HEK293 (cell line): ENCODE data around the gene ST6GALNAC1.

Source experiments
- CTCF ChIA-PET: fragments of 350-600 bp; formaldehyde crosslinking; extraction: SDS; loops from one replicate; lab custom pipeline; 2021; ENCODE audit warnings: antibody characterized with exemption; lab: Yijun Ruan, JAX
- POLR2A ChIA-PET: fragments of 300-600 bp; formaldehyde crosslinking; extraction: SDS; loops from one replicate; lab custom pipeline; 2020; ENCODE audit warnings: antibody characterized with exemption, inconsistent platforms; lab: Yijun Ruan, JAX
- H3K27ac ChIP-seq: fragments of 200-500 bp; sonication (Bioruptor generic); 2 replicates; pipeline ENCODE4 v1.5.1; 2014; ENCODE audit warnings: low read depth, low read length, control low read depth, inconsistent platforms; ENCODE audit errors: extremely low read depth
- H3K36me3 ChIP-seq, 2 experiments: fragments of 200-500 bp in 1 of 2; sonication (Bioruptor generic) in 1 of 2; 1 replicate in 1 of 2; 2 replicates in 1 of 2; pipeline ENCODE4 v1.5.1; 2014 to 2017; ENCODE audit warnings: inconsistent platforms in 2 of 2, low read length in 2 of 2; ENCODE audit not compliant: control insufficient read depth in 2 of 2, insufficient read depth in 1 of 2
- H3K4me1 ChIP-seq: fragments of 200-500 bp; sonication (Bioruptor generic); 2 replicates; pipeline ENCODE4 v1.5.1; 2014; ENCODE audit warnings: mild to moderate bottlenecking, low read length, inconsistent platforms; ENCODE audit not compliant: control insufficient read depth, insufficient read depth
- H3K4me3 ChIP-seq: 2 replicates; pipeline ENCODE4 v1.5.1; 2011; ENCODE audit warnings: low read depth, mild to moderate bottlenecking, control low read depth, low read length, moderate library complexity
- H3K9me3 ChIP-seq: fragments of 200-500 bp; sonication (Bioruptor generic); 2 replicates; pipeline ENCODE4 v1.5.1; 2014; ENCODE audit warnings: low read depth, low read length, inconsistent platforms; ENCODE audit not compliant: control insufficient read depth, insufficient read depth
- GLI4 ChIP-seq: fragments of 450-650 bp; formaldehyde crosslinking; IDR thresholded peaks from 2 replicates; pipeline ENCODE4 v1.5.1; 2016; ENCODE audit warnings: missing biosample characterization, missing genetic modification characterization
- IKZF3 ChIP-seq: fragments of 450-650 bp; IDR thresholded peaks from 2 replicates; pipeline ENCODE4 v1.5.0; 2018; ENCODE audit warnings: missing biosample characterization, mild to moderate bottlenecking, missing genetic modification characterization, moderate library complexity
- KLF10 ChIP-seq: fragments of 450-650 bp; IDR thresholded peaks from 2 replicates; pipeline ENCODE4 v1.5.1; 2018; ENCODE audit warnings: missing biosample characterization, mild to moderate bottlenecking, missing genetic modification characterization
- OVOL3 ChIP-seq: fragments of 450-650 bp; formaldehyde crosslinking; IDR thresholded peaks from 2 replicates; pipeline ENCODE4 v1.5.1; 2016; ENCODE audit warnings: missing biosample characterization, missing genetic modification characterization
- SP7 ChIP-seq: fragments of 450-650 bp; formaldehyde crosslinking; IDR thresholded peaks from 2 replicates; pipeline ENCODE4 v1.5.1; 2016; ENCODE audit warnings: missing biosample characterization, missing genetic modification characterization
- ZBTB21 ChIP-seq: fragments of 450-650 bp; formaldehyde crosslinking; IDR thresholded peaks from 2 replicates; pipeline ENCODE4 v1.5.1; 2017; ENCODE audit warnings: missing biosample characterization, missing genetic modification characterization
- ZBTB8A ChIP-seq: fragments of 450-650 bp; formaldehyde crosslinking; IDR thresholded peaks from 2 replicates; pipeline ENCODE4 v1.5.1; 2016; ENCODE audit warnings: missing biosample characterization, missing genetic modification characterization
- ZFP69B ChIP-seq: fragments of 450-650 bp; formaldehyde crosslinking; IDR thresholded peaks from 2 replicates; pipeline ENCODE4 v1.5.1; 2016; ENCODE audit warnings: missing biosample characterization, missing genetic modification characterization
- ZIC2 ChIP-seq: fragments of 450-650 bp; formaldehyde crosslinking; IDR thresholded peaks from 2 replicates; pipeline ENCODE4 v1.5.1; 2016; ENCODE audit warnings: missing biosample characterization, missing genetic modification characterization
- ZNF19 ChIP-seq: fragments of 450-650 bp; formaldehyde crosslinking; IDR thresholded peaks from 2 replicates; pipeline ENCODE4; 2016; ENCODE audit warnings: missing biosample characterization, missing genetic modification characterization, low read depth
- ZNF2 ChIP-seq: fragments of 450-650 bp; formaldehyde crosslinking; IDR thresholded peaks from 2 replicates; pipeline ENCODE4 v1.5.1; 2016; ENCODE audit warnings: missing biosample characterization, missing genetic modification characterization
- ZNF202 ChIP-seq: fragments of 450-650 bp; formaldehyde crosslinking; IDR thresholded peaks from 2 replicates; pipeline ENCODE4 v1.5.1; 2016; ENCODE audit warnings: missing biosample characterization, missing genetic modification characterization, borderline replicate concordance
- ZNF223 ChIP-seq: fragments of 450-650 bp; formaldehyde crosslinking; IDR thresholded peaks from 2 replicates; pipeline ENCODE4 v1.5.1; 2016; ENCODE audit warnings: missing biosample characterization, missing genetic modification characterization
- ZNF24 ChIP-seq: fragments of 450-650 bp; formaldehyde crosslinking; IDR thresholded peaks from 2 replicates; pipeline ENCODE4 v1.5.1; 2016; ENCODE audit warnings: missing biosample characterization, missing genetic modification characterization
- ZNF266 ChIP-seq: fragments of 450-650 bp; formaldehyde crosslinking; IDR thresholded peaks from 2 replicates; pipeline ENCODE4 v1.5.1; 2016; ENCODE audit warnings: missing biosample characterization, missing genetic modification characterization, low read depth
- ZNF366 ChIP-seq: fragments of 450-650 bp; formaldehyde crosslinking; conservative IDR thresholded peaks from 2 replicates; pipeline ENCODE4 v1.5.1; 2016; ENCODE audit warnings: missing biosample characterization, missing genetic modification characterization
- ZNF423 ChIP-seq: fragments of 450-650 bp; formaldehyde crosslinking; IDR thresholded peaks from 2 replicates; pipeline ENCODE4 v1.5.1; 2016; ENCODE audit warnings: missing biosample characterization, missing genetic modification characterization
- ZNF514 ChIP-seq: fragments of 450-650 bp; formaldehyde crosslinking; IDR thresholded peaks from 2 replicates; pipeline ENCODE4 v1.5.1; 2016; ENCODE audit warnings: missing biosample characterization, missing genetic modification characterization
- ZNF629 ChIP-seq: fragments of 450-650 bp; formaldehyde crosslinking; IDR thresholded peaks from 2 replicates; pipeline ENCODE4 v1.5.1; 2017; ENCODE audit warnings: missing biosample characterization, missing genetic modification characterization
- ZNF660 ChIP-seq: fragments of 450-650 bp; IDR thresholded peaks from 2 replicates; pipeline ENCODE4 v1.5.1; 2018; ENCODE audit warnings: missing biosample characterization, mild to moderate bottlenecking, missing genetic modification characterization
- ZNF701 ChIP-seq: fragments of 450-650 bp; formaldehyde crosslinking; IDR thresholded peaks from 2 replicates; pipeline ENCODE4 v1.5.1; 2016; ENCODE audit warnings: missing biosample characterization, missing genetic modification characterization
- ZNF747 ChIP-seq: fragments of 450-650 bp; formaldehyde crosslinking; IDR thresholded peaks from 2 replicates; pipeline ENCODE4 v1.5.1; 2016; ENCODE audit warnings: missing biosample characterization, missing genetic modification characterization
- ZNF776 ChIP-seq: fragments of 450-650 bp; formaldehyde crosslinking; IDR thresholded peaks from 2 replicates; pipeline ENCODE4 v1.5.0; 2017; ENCODE audit warnings: missing biosample characterization, missing genetic modification characterization, borderline replicate concordance
- TF ChIP-seq, protein P1 (sequence below): fragments of 450-650 bp; IDR thresholded peaks from 2 replicates; pipeline ENCODE4 v1.5.1; 2018; ENCODE audit warnings: missing biosample characterization, mild to moderate bottlenecking, missing genetic modification characterization
- TF ChIP-seq, protein P2 (sequence below): fragments of 450-650 bp; formaldehyde crosslinking; IDR thresholded peaks from 2 replicates; pipeline ENCODE4 v1.5.1; 2016; ENCODE audit warnings: missing biosample characterization, missing genetic modification characterization, low read depth
- TF ChIP-seq, protein P3 (sequence below): fragments of 450-650 bp; formaldehyde crosslinking; IDR thresholded peaks from 2 replicates; pipeline ENCODE4 v1.5.1; 2016; ENCODE audit warnings: missing biosample characterization, missing genetic modification characterization
- TF ChIP-seq, protein P4 (sequence below): fragments of 450-650 bp; formaldehyde crosslinking; IDR thresholded peaks from 2 replicates; pipeline ENCODE4 v1.5.1; 2016; ENCODE audit warnings: missing biosample characterization, missing genetic modification characterization
- TF ChIP-seq, protein P5 (sequence below): fragments of 450-650 bp; formaldehyde crosslinking; IDR thresholded peaks from 2 replicates; pipeline ENCODE4 v1.5.1; 2016; ENCODE audit warnings: missing biosample characterization, missing genetic modification characterization
- TF ChIP-seq, protein P6 (sequence below): fragments of 450-650 bp; formaldehyde crosslinking; IDR thresholded peaks from 2 replicates; pipeline ENCODE4 v1.5.1; 2017; ENCODE audit warnings: missing biosample characterization, missing genetic modification characterization

ST6GALNAC1 gene

DNA sequence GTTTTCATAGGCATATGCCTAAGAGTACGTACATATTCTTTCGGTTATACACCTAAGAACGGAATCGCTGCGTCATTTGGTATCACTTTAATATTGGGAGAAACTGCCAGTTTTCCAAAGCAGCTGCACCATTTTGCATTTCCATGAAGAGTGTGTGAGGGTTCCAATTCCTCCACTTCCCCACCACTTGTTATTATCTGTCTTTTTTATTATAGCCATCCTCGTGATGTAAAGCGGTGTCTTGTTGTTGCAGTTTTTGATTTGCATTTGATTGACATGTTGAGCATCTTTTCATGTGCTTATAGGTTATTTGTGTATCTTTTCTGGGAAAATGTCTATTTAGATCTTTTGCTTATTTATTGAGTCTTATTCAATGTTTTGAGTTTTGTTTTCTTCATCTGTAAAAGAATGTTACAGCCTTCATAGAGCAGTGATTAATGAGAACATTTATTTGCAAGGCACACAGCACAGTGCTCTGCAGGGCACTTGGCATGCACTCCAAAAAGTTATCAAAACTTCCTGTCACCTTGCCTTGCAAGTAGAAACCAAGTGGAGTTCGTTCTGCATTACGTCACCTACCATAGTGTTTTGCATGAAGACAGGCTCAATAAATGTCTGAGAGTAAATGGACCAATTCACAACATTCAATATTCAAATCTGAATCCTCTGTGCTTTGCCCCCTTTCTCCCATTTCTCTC lies 26.6 kb upstream of the ST6GALNAC1 start:
- H3K27ac ChIP-seq: peak overlapping the region; percentile 97
- POLR2A ChIA-PET: interaction anchor here (1.9 to 2.4 kb wide), 4 partner anchors 10 to 84 kb away, joined by 12 to 15 read pairs (median 14); partner anchors contain the start of genes MXRA7 and ST6GALNAC2
- peak; percentile 76; the same call in 1 of the 2 replicates for TF ChIP-seq ZNF660 (tag by site-specific recombination)
- TF ChIP-seq, protein P1, sequence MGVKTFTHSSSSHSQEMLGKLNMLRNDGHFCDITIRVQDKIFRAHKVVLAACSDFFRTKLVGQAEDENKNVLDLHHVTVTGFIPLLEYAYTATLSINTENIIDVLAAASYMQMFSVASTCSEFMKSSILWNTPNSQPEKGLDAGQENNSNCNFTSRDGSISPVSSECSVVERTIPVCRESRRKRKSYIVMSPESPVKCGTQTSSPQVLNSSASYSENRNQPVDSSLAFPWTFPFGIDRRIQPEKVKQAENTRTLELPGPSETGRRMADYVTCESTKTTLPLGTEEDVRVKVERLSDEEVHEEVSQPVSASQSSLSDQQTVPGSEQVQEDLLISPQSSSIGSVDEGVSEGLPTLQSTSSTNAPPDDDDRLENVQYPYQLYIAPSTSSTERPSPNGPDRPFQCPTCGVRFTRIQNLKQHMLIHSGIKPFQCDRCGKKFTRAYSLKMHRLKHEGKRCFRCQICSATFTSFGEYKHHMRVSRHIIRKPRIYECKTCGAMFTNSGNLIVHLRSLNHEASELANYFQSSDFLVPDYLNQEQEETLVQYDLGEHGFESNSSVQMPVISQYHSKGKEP: peak; percentile 92
- TF ChIP-seq ZBTB8A (tag by site-specific recombination): 0 out of 2 replicates have a peak, but pooled peaks have one; percentile 36
- TF ChIP-seq, protein P2, sequence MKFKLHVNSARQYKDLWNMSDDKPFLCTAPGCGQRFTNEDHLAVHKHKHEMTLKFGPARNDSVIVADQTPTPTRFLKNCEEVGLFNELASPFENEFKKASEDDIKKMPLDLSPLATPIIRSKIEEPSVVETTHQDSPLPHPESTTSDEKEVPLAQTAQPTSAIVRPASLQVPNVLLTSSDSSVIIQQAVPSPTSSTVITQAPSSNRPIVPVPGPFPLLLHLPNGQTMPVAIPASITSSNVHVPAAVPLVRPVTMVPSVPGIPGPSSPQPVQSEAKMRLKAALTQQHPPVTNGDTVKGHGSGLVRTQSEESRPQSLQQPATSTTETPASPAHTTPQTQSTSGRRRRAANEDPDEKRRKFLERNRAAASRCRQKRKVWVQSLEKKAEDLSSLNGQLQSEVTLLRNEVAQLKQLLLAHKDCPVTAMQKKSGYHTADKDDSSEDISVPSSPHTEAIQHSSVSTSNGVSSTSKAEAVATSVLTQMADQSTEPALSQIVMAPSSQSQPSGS (tag by site-specific recombination): peak; percentile 99
- TF ChIP-seq, protein P3, sequence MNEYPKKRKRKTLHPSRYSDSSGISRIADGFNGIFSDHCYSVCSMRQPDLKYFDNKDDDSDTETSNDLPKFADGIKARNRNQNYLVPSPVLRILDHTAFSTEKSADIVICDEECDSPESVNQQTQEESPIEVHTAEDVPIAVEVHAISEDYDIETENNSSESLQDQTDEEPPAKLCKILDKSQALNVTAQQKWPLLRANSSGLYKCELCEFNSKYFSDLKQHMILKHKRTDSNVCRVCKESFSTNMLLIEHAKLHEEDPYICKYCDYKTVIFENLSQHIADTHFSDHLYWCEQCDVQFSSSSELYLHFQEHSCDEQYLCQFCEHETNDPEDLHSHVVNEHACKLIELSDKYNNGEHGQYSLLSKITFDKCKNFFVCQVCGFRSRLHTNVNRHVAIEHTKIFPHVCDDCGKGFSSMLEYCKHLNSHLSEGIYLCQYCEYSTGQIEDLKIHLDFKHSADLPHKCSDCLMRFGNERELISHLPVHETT: peak; percentile 45; the same call in 1 of the 2 replicates
- TF ChIP-seq ZNF266: no peak
- peak; percentile 67 for TF ChIP-seq IKZF3 (tag by site-specific recombination)
- TF ChIP-seq ZNF2 (tag by site-specific recombination): 0 out of 2 replicates have a peak, but pooled peaks have one; percentile 49
- no peak for TF ChIP-seq ZNF776 (tag by site-specific recombination)
- TF ChIP-seq ZNF747 (tag by site-specific recombination): no peak
- no peak for TF ChIP-seq ZNF202 (tag by site-specific recombination)
- TF ChIP-seq ZNF701 (tag by site-specific recombination): no peak
- no peak for TF ChIP-seq ZNF514 (tag by site-specific recombination)
- TF ChIP-seq, protein P4, sequence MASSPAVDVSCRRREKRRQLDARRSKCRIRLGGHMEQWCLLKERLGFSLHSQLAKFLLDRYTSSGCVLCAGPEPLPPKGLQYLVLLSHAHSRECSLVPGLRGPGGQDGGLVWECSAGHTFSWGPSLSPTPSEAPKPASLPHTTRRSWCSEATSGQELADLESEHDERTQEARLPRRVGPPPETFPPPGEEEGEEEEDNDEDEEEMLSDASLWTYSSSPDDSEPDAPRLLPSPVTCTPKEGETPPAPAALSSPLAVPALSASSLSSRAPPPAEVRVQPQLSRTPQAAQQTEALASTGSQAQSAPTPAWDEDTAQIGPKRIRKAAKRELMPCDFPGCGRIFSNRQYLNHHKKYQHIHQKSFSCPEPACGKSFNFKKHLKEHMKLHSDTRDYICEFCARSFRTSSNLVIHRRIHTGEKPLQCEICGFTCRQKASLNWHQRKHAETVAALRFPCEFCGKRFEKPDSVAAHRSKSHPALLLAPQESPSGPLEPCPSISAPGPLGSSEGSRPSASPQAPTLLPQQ (tag by site-specific recombination): no peak
- peak; percentile 58 for TF ChIP-seq ZIC2 (tag by site-specific recombination)
- TF ChIP-seq ZNF629 (tag by site-specific recombination): peak; percentile 92
- TF ChIP-seq ZNF223: no peak
- peak; percentile 85 for TF ChIP-seq ZBTB21 (tag by site-specific recombination)
- no peak for TF ChIP-seq ZNF19
- TF ChIP-seq ZNF423: no peak
- peak; percentile 80 for TF ChIP-seq ZNF24 (tag by site-specific recombination)
- TF ChIP-seq, protein P5, sequence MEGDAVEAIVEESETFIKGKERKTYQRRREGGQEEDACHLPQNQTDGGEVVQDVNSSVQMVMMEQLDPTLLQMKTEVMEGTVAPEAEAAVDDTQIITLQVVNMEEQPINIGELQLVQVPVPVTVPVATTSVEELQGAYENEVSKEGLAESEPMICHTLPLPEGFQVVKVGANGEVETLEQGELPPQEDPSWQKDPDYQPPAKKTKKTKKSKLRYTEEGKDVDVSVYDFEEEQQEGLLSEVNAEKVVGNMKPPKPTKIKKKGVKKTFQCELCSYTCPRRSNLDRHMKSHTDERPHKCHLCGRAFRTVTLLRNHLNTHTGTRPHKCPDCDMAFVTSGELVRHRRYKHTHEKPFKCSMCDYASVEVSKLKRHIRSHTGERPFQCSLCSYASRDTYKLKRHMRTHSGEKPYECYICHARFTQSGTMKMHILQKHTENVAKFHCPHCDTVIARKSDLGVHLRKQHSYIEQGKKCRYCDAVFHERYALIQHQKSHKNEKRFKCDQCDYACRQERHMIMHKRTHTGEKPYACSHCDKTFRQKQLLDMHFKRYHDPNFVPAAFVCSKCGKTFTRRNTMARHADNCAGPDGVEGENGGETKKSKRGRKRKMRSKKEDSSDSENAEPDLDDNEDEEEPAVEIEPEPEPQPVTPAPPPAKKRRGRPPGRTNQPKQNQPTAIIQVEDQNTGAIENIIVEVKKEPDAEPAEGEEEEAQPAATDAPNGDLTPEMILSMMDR (tag by site-specific recombination): no peak
- TF ChIP-seq KLF10 (tag by site-specific recombination): peak; percentile 32; the same call in 1 of the 2 replicates
- TF ChIP-seq, protein P6, sequence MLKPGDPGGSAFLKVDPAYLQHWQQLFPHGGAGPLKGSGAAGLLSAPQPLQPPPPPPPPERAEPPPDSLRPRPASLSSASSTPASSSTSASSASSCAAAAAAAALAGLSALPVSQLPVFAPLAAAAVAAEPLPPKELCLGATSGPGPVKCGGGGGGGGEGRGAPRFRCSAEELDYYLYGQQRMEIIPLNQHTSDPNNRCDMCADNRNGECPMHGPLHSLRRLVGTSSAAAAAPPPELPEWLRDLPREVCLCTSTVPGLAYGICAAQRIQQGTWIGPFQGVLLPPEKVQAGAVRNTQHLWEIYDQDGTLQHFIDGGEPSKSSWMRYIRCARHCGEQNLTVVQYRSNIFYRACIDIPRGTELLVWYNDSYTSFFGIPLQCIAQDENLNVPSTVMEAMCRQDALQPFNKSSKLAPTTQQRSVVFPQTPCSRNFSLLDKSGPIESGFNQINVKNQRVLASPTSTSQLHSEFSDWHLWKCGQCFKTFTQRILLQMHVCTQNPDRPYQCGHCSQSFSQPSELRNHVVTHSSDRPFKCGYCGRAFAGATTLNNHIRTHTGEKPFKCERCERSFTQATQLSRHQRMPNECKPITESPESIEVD (tag by site-specific recombination): peak; percentile 83
- no peak for TF ChIP-seq GLI4 (tag by site-specific recombination)
- TF ChIP-seq ZFP69B (tag by site-specific recombination): peak; percentile 19; the same call in 1 of the 2 replicates
- peak; percentile 67; the same call in 1 of the 2 replicates for TF ChIP-seq SP7 (tag by site-specific recombination)
- TF ChIP-seq OVOL3 (tag by site-specific recombination): 0 out of 2 replicates have a peak, but pooled peaks have one; percentile 43
- TF ChIP-seq ZNF366 (tag by site-specific recombination): peak; percentile 69; the same call in 1 of the 2 replicates

More for the DNA sequence above, 26.6 kb upstream of the ST6GALNAC1 start:
- Histone ChIP-seq H3K4me1 (peaks cover 36% of the 10 kb centered on the region), H3K36me3 (peaks cover 0 to 3% of the 10 kb centered on the region in 2 experiments; a peak in 1 of 3 replicates), H3K9me3 (no peaks in the 10 kb centered on the region), H3K4me3 (no peak overlapping the region)
- CTCF ChIA-PET: interaction anchor here (0.5 to 2.7 kb wide), 8 partner anchors 9 to 1540 kb away, joined by 3 to 28 read pairs (median 4); no protein-coding TSS in a partner anchor
